PC-3 (cell line): ENCODE data around the gene PPP1R12B. TPM values are rescaled to one million over a fixed set of nuclear protein-coding genes. Genes with fewer than 3 reads are reported as not detected.
"Not testable (repeated sequence)": the region's sequence is repeated elsewhere in the genome, so short reads cannot be mapped to it uniquely, and the experiment has no call there.

Source experiments
- ATAC-seq: fragments of 200-7000 bp; cut with Tn5 transposase; 2 replicates; pipeline ENCODE4 v1.9.1; 2020; ENCODE audit warnings: mild to moderate bottlenecking, moderate library complexity
- BruUV-seq: library from RNA; stranded (reverse); fragments of 400-500 nt; replicated peaks from 2 replicates; lab custom pipeline; 2021; lab: Mats Ljungman, UMichigan
- CTCF ChIA-PET: fragments of 300-600 bp; sonication (Branson Sonifier 250); formaldehyde crosslinking; loops from one replicate; lab custom pipeline; 2022; ENCODE audit warnings: antibody characterized with exemption; lab: Charles Lee
- POLR2A ChIA-PET: fragments of 300-600 bp; sonication (Branson Sonifier 250); formaldehyde crosslinking; loops from one replicate; lab custom pipeline; 2022; ENCODE audit warnings: antibody characterized with exemption; ENCODE audit not compliant: unreplicated experiment; lab: Charles Lee
- DNase-seq: peaks from one replicate; pipeline ENCODE4 v3.0.0-alpha.2; 2015
- H2AFZ ChIP-seq: fragments of 300-600 bp; sonication (generic); 2 replicates; pipeline ENCODE4 v1.6.0; 2016; ENCODE audit warnings: antibody characterized with exemption, low read length
- H3F3A ChIP-seq: fragments of 300-600 bp; sonication (generic); one replicate; pipeline ENCODE4 v1.6.0; 2017; ENCODE audit warnings: antibody characterized with exemption, low read length, control low read depth, mild to moderate bottlenecking; ENCODE audit not compliant: unreplicated experiment
- H3K27ac ChIP-seq: fragments of 300-600 bp; sonication (generic); 2 replicates; pipeline ENCODE4 v1.5.1; 2016; ENCODE audit warnings: mild to moderate bottlenecking, low read length
- H3K27me3 ChIP-seq: fragments of 300-600 bp; sonication (generic); 2 replicates; pipeline ENCODE4 v1.6.1; 2016; ENCODE audit warnings: low read length, mixed read lengths
- H3K36me3 ChIP-seq: fragments of 300-600 bp; sonication (generic); 2 replicates; pipeline ENCODE4 v1.6.1; 2016; ENCODE audit warnings: low read depth, mixed run types, low read length, mixed read lengths
- H3K4me1 ChIP-seq: fragments of 300-600 bp; sonication (generic); 2 replicates; pipeline ENCODE4 v1.5.1; 2016; ENCODE audit warnings: low read length; ENCODE audit not compliant: insufficient read depth
- H3K4me2 ChIP-seq: fragments of 300-600 bp; sonication (generic); 2 replicates; pipeline ENCODE4 v1.6.0; 2016; ENCODE audit warnings: low read length
- H3K4me3 ChIP-seq: fragments of 300-600 bp; sonication (generic); 2 replicates; pipeline ENCODE4 v1.5.1; 2016; ENCODE audit warnings: mild to moderate bottlenecking, low read length, mixed read lengths
- H3K79me2 ChIP-seq: fragments of 300-600 bp; sonication (generic); 2 replicates; pipeline ENCODE4 v1.6.1; 2017; ENCODE audit warnings: low read length, mixed read lengths
- H3K9ac ChIP-seq: fragments of 300-600 bp; sonication (generic); 2 replicates; pipeline ENCODE4 v1.6.0; 2016; ENCODE audit warnings: mild to moderate bottlenecking, low read length
- H3K9me2 ChIP-seq: fragments of 300-600 bp; sonication (generic); replicated peaks from 2 replicates; pipeline ENCODE4 v1.6.1; 2016; ENCODE audit warnings: mixed run types, low read length, mixed read lengths
- H3K9me3 ChIP-seq: fragments of 300-600 bp; sonication (generic); 2 replicates; pipeline ENCODE4 v1.6.1; 2016; ENCODE audit warnings: low read length, mixed read lengths
- H4K20me1 ChIP-seq: fragments of 300-600 bp; sonication (generic); 2 replicates; pipeline ENCODE4 v1.6.1; 2016; ENCODE audit warnings: low read length, mixed read lengths
- CTCF ChIP-seq: fragments of 300-600 bp; sonication (generic); conservative IDR thresholded peaks from 2 replicates; pipeline ENCODE4 v1.5.1; 2017; ENCODE audit warnings: antibody characterized with exemption, low read depth, mild to moderate bottlenecking, low read length
- EZH2 ChIP-seq: fragments of 300-600 bp; sonication (generic); IDR thresholded peaks from one replicate; pipeline ENCODE4 v1.6.1; 2017; ENCODE audit warnings: antibody characterized with exemption, mild to moderate bottlenecking, low read length; ENCODE audit not compliant: unreplicated experiment
- EZH2phosphoT487 ChIP-seq: fragments of 300-600 bp; sonication (generic); IDR thresholded peaks from 2 replicates; pipeline ENCODE4 v1.6.1; 2018; ENCODE audit warnings: mild to moderate bottlenecking, antibody characterized with exemption, low read length, borderline replicate concordance
- intact Hi-C: fragments of 100-400 bp; cut with micrococcal nuclease; formaldehyde crosslinking; loops from 2 replicates; pipeline ENCODE4 v1.9.0; 2023
- total RNA-seq: library from RNA; depleted of rRNA; stranded (reverse); fragments of >200 nt; gene quantifications from 2 replicates; pipeline ENCODE4 v1.2.3, GENCODE V29; 2014

The PPP1R12B gene
- total RNA-seq, 1 experiment from 2014 or later = 2.0 TPM

- Histone ChIP-seq H3K36me3 (no peaks in the 10 kb centered on the region), H3K4me2 (no peak overlapping the region), H3F3A (no peaks in the 10 kb centered on the region), H2AFZ (no peak overlapping the region), H3K27me3 (no peaks in the 10 kb centered on the region), H3K79me2 (no peaks in the 10 kb centered on the region), H3K4me3 (no peak overlapping the region), H3K9ac (no peak overlapping the region), H4K20me1 (no peaks in the 10 kb centered on the region), H3K4me1 (peaks cover 24% of the 10 kb centered on the region), H3K9me3 (no peaks in the 10 kb centered on the region), H3K9me2 (no peaks in the 10 kb centered on the region), H3K27ac (no peak overlapping the region)
- ChIA-PET POLR2A (no interaction called here), CTCF (no interaction called here)
- intact Hi-C loops = no loop called here
- ATAC-seq (no peak), DNase-seq (no peak)
- no TSS peak for BruUV-seq
- TF ChIP-seq EZH2 (no peak), EZH2phosphoT487 (no peak), CTCF (no peak)
These were observed 230.1 kb downstream of the PPP1R12B start for GRCh38 chr1:202578565-202578964.

DNA sequence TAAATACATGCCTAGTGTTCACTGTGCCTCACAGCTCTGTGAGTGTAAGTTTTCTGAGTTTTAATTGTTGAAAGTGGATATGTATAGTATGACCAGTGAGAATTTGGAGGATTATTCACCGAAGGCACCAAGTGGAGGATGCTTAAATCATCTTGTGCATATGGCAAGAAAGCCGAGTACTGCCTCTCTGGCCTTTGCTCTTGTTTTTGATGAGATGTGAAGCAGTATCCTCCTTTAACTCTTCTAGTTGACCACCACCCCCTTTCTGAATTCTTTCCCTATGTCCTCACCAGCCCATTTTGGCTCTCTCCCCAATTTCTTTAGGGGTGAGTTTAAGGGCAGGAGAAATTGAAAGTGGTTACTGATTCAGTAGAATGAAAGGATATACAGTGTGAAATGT lies 231.3 kb downstream of the PPP1R12B start:
- Histone ChIP-seq H3K79me2 (no peaks in the 10 kb centered on the region), H3K36me3 (no peaks in the 10 kb centered on the region), H4K20me1 (no peaks in the 10 kb centered on the region), H3K4me3 (no peak overlapping the region), H3K9me3 (no peaks in the 10 kb centered on the region), H3K4me1 (peaks cover 24% of the 10 kb centered on the region), H3K27ac (no peak overlapping the region), H3K9ac (no peak overlapping the region), H3K4me2 (no peak overlapping the region), H3K27me3 (no peaks in the 10 kb centered on the region), H3K9me2 (no peaks in the 10 kb centered on the region), H3F3A (no peaks in the 10 kb centered on the region), H2AFZ (no peak overlapping the region)
- intact Hi-C loops = no loop called here
- ChIA-PET CTCF (no interaction called here), POLR2A (no interaction called here)
- ATAC-seq (no peak), DNase-seq (peak; percentile 38)
- TF ChIP-seq EZH2 (no peak), EZH2phosphoT487 (no peak), CTCF (no peak)
- BruUV-seq = no TSS peak

- intact Hi-C loops = no loop called here
- Histone ChIP-seq H3K4me2 (no peak overlapping the region), H3K9ac (no peak overlapping the region), H3K79me2 (no peaks in the 10 kb centered on the region), H3K27me3 (no peaks in the 10 kb centered on the region), H2AFZ (no peak overlapping the region), H4K20me1 (no peaks in the 10 kb centered on the region), H3K36me3 (no peaks in the 10 kb centered on the region), H3K9me2 (no peaks in the 10 kb centered on the region), H3F3A (no peaks in the 10 kb centered on the region), H3K9me3 (no peaks in the 10 kb centered on the region), H3K27ac (no peak overlapping the region), H3K4me1 (peaks cover 24% of the 10 kb centered on the region), H3K4me3 (no peak overlapping the region)
- ATAC-seq (no peak), DNase-seq (no peak)
- POLR2A ChIA-PET = no interaction called here
- no peak for TF ChIP-seq CTCF
- TF ChIP-seq EZH2phosphoT487 = no peak
- no peak for TF ChIP-seq EZH2
- BruUV-seq = no TSS peak
- CTCF ChIA-PET = no interaction called here
These were observed 232.1 kb downstream of the PPP1R12B start for GRCh38 chr1:202580619-202581018.

DNA sequence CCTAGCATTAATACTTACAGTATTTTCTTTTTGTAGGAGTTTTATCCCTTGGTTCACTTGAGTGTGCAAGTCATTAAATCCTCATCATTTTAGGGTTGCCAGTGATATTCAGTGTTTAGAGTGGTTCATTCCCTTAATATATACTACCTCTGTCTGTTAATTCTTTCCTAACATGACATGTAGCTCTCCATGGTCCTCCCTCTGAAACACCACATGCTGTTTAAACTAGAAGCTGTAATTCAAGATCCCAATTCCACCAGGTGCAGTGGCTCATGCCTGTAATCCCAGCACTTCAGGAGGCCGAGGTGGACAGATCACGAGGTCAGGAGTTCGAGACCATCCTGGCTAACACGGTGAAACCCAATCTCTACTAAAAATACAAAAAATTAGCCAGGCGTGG lies 233.9 kb downstream of the PPP1R12B start:
- H3K27me3 ChIP-seq, H4K20me1 ChIP-seq, DNase-seq, H3K9me3 ChIP-seq, H3F3A ChIP-seq, H3K9me2 ChIP-seq, H3K27ac ChIP-seq, POLR2A ChIA-PET, H3K79me2 ChIP-seq, H3K4me3 ChIP-seq, H2AFZ ChIP-seq, H3K4me2 ChIP-seq, BruUV-seq, ATAC-seq, CTCF ChIA-PET, intact Hi-C loops, H3K9ac ChIP-seq, H3K36me3 ChIP-seq: not testable (repeated sequence)
- H3K4me1 ChIP-seq = peaks cover 21% of the 10 kb centered on the region; the same call in 1 of the 2 replicates
